NCI-H446 (cell line): ENCODE data around the gene TMEM101.
"Not testable (repeated sequence)": the region's sequence is repeated elsewhere in the genome, so short reads cannot be mapped to it uniquely, and the experiment has no call there.

Experiments
- DNase-seq, 2 experiments: peaks; one replicate each; lab custom pipeline; 2025; lab: John Stamatoyannopoulos, UW

The TMEM101 gene

DNA sequence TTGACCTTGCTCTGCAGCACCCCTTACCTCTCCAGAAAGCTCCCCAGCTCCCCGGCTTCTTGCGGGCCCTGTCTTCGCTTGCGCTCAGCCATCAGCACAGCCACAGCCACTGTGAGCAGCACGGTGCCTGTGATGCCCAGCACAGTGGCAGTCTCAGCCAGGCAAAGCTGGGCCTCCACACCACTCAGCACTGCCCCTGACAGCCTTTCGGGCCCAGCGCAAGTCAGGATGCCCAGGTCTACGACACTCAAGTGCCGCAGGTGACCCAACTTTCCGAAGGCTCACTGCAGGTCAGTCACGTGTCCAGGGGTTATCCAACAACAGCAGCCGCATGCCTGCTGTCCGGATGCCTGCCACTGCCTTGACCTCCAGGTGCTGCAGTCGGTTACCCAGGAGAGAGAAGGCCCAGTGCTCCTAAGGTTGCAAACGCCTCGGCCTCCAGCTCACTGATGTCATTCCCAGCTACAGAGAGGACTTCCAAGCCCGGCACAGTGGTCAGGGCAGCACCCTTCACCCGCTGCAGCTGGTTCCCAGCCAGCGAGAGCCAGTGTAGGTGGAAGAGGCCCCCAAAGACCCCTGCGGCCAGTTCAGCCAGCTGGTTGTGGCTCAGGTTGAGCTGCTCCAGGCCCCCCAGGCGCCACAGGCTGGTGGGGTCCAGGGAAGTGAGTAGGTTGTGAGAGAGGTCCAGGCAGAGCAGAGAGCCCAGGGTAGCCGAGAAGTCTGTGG lies 8.9 kb upstream of the TMEM101 start:
- DNase-seq: no peak

DNA sequence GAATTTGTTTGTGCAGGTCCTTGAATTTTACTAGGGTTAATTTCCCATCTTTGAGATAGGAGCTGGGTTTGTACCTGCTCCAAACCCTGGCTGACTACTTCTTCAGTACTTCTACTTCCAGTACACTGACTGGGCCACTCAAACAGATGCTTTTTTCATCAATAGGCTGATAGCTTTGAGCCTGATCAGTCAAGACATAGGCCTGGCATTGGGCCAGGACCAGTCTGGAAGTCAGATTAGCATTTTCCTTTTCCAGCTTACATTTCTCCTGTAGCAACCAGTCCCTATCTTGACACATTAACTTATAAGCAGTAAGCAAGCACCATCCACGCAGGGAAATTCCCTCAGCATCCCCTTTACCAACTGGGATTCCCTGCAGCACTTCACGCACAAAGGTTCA lies 7.5 kb upstream of the TMEM101 start:
- DNase-seq: no peak

DNA sequence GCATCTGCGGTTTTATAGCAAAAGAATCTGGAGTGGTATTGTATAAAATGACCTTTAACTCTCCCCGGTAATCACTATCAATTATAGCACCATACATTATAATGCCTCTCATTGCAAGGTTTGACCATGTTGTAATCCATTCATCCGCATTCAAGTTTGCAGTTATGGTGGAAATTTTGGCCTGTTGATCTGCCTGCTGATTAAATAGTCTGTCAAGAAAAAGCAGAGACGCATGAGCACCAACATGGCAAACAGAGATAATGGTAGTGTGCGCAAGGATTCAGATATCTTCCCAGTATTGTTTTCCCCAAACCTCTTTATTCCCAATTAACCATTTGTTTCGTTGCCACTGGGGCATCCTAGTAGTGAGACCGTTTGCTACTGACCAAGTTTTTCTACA lies 6.5 kb upstream of the TMEM101 start:
- not testable (repeated sequence) for DNase-seq

DNA sequence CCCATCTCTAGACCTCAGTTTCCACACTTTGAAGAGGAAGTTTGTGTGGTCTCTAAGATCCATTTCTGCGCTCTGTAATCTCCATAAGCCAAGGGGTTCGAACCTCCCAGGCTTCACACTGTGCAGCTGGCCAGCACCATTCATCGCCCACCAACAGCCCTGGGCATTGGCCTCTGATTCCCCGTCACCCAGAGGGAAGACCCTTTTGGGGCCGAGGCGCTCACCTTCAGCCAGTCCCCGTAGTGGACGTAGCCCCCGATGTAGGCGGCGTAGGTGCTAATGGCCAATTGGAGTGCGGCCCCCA lies 678 bp downstream of the TMEM101 start:
- no peak for DNase-seq

DNA sequence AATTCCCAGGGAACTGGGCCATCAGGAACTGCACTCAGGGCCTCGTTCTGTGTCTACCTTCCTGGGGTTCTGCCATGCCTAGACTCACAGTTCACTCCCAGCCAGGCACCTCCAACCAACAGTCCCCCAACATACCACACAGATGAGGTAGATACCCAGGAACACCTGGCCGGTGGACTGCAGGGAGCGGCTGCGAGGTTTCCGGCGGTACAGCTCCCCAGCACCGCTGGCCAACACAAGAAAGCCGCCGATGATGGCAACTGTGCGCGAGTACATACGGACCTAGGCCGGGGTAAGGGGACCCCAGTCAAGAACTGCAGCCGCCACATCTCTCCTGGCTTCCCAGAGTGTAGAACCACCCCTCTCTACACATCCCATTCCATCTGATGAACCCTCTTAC lies 1.9 kb downstream of the TMEM101 start:
- DNase-seq: no peak

DNA sequence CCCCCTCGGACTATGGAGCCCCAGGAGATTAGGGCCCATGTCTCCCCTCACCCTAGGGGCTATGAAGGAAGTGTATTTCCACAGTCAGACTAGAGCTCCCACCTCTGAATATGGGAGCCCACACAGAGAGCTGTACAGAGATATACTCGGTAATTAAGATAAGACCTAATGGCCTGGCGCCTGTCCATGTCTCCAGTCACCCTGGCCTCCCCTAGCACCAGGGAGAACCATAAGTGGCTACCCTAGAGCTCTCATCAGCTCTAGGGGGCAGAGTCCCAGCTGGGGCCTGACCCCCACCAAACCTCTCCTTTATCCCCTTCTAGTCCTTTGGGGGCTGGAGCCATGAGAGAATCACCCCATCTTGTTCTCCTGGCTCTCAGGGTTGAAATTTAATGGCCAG lies 2.4 kb downstream of the TMEM101 start:
- DNase-seq: no peak

DNA sequence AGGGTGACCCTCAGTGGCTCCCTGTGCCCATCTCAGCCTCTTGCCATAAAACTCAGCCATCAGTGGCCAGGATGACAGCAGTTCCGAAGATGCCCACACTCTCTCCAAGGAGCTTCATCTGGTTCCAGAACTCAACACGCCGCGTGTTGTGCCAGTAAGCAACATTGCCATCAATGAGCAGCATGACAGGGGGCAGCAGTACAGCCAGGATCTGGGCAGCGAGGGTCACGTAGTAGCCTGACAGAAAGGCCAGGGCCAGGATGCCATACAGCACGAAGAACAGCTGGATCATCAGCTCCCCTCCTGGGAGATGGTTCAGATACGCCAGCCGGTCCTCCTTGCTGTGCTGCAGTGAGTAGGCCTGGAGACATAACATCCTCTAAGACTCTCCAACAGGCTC lies 2.9 kb downstream of the TMEM101 start:
- DNase-seq: no peak

DNA sequence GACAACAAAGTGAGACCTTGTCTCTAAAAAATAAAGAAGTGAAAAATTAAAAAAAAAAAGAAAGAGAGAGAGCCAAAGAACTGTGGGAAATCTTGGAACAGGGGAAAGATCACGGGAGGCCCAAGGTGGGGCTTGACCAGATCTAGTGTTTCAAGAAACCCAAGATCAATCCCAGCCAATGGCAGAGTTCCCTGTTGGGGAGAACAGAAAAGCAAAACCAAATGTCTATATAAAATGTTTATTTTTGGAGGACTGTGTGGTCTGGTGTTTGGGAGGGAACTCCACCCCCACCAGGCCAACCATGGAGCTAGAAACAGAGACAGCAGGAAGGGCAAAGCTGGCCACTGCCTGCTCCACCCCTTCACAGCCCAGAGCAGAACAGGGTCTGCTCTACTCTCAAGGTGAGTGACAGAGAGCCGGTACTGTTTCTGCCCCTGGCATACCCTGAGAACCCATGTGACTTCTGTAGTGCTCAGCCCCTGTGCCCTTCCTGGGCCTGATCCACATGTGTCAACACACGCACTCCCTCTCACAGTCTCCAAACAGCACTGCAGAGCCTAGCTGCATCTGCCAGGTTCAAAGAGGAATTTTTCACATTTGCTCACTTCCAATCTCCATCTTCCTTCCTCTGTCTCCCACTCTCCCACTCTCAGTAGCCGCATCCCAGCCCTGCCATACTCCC lies 3.7 kb downstream of the TMEM101 start:
- no peak for DNase-seq

DNA sequence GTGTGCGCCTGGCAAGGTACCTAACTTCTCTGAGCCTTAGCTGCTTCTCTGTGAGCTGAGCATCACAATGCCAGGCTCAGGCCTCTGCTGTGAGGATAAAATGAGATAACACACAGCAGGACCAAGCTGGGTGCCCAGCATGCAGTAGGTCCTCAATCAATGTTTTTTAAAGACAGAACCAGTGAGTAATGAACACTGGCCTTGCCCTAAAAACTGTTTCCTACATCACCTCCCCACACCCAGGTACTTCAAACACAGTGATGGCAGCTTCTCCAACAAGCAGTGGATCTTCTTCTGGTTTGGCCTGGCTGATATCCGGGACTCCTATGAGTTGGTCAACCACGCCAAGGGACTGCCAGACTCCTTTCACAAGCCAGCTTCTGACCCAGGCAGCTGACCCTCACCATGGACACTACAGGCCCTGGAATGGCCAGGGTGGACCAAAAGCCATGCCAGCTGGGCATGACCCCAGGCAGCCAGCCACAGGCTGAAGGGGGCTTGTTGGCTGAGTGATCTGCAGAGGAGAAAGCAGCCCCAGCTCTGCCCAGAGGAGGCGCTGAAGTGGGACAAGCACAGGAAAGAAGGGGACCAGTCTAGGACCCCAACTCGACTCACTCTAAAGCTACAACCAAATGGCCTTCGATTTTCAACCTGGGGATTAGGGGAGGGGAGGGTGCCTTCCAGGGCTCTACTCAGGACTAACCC lies 6.4 kb downstream of the TMEM101 start:
- DNase-seq: no peak

DNA sequence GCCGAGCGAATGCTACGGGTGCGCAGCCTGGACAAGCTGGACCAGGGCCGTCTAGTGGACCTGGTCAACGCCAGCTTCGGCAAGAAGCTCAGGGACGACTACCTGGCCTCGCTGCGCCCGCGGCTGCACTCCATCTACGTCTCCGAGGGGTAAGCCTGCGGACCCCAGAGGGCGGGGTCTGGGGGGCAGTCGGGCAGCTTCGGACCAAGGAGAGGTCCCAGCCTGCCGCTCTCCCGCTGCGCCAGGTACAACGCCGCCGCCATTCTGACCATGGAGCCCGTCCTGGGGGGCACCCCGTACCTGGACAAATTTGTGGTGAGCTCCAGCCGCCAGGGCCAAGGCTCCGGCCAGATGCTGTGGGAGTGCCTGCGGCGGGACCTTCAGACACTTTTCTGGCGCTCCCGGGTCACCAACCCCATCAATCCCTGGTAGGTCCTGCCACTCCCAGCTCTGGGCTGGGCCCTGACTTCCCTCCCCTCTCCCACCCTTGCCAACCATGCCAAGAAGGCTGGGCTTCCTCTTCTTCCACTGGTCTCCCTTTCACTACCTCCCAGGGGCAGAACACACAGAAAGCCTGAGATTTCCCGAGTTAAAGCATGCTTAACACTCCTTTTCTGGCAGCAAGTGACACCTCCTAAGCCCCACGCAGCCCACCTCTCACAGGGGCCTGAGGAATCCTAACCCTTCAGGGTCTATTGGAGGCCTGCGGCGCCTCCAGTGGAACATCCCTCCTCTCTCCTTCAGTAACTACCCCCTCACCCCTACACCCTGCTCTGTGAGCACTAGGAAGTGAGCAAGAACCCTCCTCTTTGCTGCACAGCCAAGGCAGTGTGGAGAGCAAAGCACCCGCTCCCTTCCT lies 7.2 kb downstream of the TMEM101 start:
- peak in 1 of 2 experiments; percentile 7 for DNase-seq

DNA sequence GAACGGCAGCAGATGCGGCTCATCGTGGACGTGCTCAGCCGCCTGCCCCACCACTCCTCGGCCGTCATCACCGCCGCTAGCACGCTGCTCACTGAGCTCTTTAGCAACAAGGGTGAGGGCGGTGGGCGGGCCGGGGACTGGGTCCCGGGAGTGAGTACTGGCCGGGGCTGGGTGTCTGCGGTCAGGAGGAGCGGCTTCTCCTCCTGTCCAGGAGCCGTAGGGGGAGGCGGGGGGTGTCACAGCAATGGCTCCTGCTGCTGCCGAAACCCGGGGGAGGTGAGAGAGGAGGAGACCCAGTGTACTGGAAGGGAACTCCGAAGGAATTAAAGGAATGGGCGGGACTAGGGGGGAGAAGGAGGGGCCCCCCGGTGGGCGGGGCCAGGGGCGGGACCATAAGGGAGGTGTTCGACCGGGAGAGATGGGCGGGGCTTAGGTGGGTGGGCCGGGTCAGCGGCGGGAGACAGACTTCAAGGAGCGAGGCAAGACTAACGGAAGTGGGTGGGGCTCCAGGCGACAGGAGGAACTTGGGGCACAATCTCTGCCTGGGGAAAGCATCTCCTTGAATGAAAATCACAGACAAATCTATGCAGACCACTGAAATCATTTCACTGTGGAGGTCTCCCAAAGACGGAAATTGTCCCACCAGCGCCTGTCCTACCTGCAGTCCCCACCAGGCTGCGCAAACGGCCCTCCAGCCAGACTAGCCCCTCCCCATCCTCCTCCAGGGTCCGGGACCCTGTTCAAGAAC lies 8.0 kb downstream of the TMEM101 start:
- peak; percentile 87 to 96 for DNase-seq

DNA sequence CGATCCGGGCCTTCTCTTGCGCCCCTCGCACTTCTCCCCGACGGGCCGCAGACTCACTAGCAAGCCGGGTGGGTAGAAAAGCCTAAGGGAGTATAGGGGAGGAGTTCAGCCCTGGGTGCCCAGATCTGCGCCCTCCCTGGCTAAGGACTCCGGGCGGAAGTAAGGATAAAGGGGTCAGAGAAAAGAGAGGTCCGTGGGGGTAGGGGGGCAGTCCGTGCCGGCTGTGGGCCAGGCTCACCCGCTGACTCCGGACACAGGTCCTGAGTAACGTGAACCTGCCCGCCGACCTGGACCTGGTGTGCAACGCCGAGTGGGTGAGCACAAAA lies 8.5 kb downstream of the TMEM101 start:
- DNase-seq: no peak

DNA sequence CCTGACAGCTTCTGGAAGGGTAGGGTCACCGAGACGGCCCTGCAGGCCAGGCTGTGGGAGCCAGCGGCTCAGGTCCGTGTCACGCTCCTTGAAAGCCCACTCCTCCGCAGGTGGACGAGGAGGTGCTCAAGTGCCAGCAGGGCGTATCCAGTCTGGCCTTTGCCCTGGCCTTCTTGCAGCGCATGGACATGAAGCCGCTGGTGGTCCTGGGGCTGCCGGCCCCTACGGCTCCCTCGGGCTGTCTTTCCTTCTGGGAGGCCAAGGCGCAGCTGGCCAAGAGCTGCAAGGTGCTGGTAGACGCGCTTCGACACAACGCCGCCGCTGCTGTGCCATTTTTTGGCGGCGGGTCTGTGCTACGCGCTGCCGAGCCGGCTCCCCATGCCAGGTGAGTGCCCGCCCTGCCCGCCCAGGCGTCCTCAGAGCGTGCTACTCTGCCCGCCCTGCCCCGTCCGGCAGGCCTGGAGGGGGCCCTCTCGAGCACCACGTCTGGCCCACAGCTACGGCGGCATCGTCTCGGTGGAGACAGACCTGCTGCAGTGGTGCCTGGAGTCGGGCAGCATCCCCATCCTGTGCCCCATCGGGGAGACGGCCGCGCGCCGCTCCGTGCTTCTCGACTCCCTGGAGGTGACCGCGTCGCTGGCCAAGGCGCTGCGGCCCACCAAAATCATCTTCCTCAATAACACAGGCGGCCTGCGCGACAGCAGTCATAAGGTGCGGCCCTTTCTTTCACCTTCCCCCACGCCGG lies 9.1 kb downstream of the TMEM101 start:
- no peak for DNase-seq

DNA sequence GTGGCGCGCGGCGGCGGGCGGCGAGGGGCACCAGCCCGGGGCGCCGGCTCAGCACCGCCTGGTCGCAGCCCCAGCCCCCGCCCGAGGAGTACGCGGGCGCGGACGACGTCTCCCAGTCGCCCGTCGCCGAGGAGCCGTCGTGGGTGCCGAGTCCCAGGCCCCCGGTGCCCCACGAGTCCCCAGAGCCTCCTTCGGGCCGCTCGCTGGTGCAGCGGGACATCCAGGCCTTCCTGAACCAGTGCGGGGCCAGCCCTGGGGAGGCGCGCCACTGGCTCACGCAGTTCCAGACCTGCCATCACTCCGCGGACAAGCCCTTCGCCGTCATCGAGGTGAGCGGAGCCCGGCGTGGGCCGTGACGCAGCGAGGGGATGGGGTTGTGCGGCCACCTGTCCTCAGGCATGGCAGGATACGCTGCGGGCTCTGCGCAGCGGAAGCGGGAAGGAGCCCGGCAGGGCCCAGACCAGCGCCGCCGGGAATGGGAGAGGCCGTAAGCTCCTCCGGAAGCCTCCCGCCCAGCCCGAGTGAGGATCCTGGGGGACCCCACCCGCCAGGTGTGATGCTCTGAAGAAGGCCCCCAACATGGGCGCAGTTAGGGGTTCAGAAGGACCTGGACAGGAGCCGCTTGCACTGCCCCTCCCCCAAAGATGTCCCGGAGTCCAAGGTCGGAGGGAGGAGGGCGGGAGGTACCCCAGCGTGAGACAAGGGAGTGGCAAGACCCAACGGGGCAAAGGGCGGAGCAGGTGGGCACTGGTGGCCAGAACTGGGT lies 9.8 kb downstream of the TMEM101 start:
- no peak for DNase-seq

DNA sequence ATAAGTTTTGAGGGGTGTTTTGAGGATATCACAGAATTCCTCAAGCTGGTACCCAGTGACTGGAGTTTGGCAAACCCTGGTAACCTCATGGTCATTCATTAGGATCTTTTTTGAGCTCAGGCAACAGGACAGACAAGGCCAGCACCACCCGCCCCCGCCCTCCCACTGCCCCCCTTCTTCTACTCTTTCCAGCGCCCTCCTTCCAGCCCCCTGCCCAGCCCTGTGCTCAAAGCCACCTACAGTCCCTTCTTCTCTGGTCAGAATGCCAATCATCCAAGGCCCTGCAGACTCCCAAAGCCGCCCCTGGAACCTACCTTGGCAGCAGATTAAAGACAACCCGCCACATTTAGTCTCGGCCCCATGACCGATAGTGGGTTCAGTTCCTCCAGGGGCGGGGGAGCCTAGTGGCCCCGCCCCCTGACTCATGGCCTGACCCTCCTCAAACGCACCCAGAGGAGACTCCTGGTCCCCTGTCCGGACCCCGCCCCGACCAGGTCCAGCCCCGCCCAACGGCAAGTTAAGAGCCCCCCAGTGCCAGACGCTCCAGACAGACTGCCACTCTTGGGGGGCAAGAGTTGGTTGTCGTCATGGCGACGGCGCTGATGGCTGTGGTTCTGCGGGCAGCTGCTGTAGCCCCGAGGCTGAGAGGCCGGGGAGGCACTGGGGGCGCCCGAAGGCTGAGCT lies 10.5 kb downstream of the TMEM101 start, which contains the start of gene NAGS:
NAGS (plus strand) TSS at position 546 of the 684 bp plus-strand sequence; CDS start at position 588, 42 bp downstream.
- DNase-seq: no peak

DNA sequence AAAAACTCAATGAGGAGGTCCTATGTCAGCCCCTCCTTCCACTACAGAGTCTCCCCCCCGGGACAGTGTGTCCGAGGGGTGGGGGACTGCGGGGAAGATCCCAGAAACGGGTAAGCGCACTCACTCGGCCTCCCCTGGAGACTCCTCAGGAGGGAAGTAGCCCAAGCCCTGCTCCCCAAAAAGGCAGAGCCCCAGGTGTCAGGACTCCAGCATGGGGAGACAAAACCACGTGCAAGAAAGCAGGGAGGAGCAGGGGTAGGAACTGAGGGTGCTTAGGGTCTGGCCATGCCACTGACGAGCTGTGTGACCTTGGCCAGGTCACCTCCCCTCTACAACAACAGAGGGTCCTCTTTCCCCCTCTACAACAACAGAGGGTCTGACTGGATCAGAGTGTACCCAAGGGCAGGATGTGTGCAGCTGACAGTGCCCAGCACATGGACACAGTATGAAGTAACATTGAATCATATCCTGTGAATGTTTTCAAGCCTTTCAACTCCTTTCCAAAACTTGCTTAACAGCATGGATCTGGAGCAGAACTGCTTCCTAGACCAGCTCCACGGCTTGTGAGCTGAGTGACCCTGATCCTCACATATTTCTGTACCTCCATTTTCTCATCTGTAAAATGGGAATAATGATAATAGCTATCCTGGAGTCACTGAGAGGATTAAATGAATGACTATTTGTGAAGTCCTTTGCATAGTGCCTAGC lies 12.5 kb downstream of the TMEM101 start:
- DNase-seq: no peak

DNA sequence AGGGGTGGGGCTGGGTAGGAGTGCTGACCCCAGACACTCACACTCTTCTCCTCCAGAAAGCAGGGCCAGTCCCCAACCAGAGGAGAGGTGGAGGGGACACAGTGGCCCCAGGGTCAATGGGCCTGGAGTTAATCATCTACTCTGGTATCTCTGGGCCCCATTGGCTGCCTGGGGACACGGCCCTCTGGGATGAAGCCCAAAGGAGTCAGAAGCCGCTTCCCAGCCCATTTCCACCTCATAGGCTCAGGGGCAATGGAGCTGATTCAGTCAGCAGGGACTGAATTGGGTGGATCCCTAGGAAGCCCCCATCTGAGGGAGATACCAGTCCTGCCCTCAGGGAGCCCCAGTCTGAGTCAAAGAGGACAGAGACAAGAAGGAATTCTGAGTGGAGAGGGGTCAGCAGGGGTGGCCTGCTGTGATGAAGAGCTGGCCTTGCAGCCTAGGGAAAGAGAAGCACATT lies 13.3 kb downstream of the TMEM101 start:
- no peak for DNase-seq

DNA sequence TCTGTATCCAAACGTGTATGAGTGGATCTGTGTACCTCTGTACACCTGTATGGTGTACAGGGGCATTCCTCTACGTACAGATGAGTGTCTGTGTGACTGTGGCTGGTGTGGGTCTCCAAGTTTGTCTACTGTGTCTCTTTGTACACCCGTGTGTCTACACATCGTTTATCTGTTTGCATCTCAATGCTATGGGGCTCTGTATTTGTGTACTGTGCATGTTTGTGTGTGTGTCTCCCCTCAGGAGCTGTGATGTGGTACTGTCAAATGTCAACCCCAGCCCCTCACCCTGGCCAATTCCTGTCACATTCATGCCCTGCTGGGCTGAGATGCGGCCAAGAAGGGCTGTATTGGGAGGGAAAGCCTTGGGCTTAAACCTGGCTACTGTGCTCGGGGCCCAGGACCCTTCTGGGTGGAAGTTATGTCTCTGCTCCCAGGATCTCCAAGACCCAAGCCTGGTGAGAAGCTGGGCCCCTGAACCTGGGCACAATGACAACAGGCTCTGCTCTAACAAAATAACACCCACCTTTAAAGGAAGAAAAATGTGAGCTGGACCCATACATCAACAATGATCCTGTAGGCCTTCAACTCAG lies 13.8 kb downstream of the TMEM101 start:
- DNase-seq: no peak
